HEK293 (cell line): ENCODE results near the gene AFP.

ENCODE experiments used
- SP2 ChIP-seq: fragments of 450-650 bp; formaldehyde crosslinking; IDR thresholded peaks from 2 replicates; pipeline ENCODE4 v1.5.1; 2016; ENCODE audit warnings: missing biosample characterization, missing genetic modification characterization
- TF ChIP-seq, protein P1 (sequence below): fragments of 450-650 bp; IDR thresholded peaks from 2 replicates; pipeline ENCODE4 v1.5.1; 2018; ENCODE audit warnings: missing biosample characterization, missing genetic modification characterization
- TF ChIP-seq, protein P2 (sequence below): fragments of 450-650 bp; formaldehyde crosslinking; IDR thresholded peaks from 2 replicates; pipeline ENCODE4 v1.5.1; 2016; ENCODE audit warnings: missing biosample characterization, missing genetic modification characterization

- TF ChIP-seq SP2 = no peak
- TF ChIP-seq, protein P1, sequence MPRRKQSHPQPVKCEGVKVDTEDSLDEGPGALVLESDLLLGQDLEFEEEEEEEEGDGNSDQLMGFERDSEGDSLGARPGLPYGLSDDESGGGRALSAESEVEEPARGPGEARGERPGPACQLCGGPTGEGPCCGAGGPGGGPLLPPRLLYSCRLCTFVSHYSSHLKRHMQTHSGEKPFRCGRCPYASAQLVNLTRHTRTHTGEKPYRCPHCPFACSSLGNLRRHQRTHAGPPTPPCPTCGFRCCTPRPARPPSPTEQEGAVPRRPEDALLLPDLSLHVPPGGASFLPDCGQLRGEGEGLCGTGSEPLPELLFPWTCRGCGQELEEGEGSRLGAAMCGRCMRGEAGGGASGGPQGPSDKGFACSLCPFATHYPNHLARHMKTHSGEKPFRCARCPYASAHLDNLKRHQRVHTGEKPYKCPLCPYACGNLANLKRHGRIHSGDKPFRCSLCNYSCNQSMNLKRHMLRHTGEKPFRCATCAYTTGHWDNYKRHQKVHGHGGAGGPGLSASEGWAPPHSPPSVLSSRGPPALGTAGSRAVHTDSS (tag by site-specific recombination) = no peak
- TF ChIP-seq, protein P2, sequence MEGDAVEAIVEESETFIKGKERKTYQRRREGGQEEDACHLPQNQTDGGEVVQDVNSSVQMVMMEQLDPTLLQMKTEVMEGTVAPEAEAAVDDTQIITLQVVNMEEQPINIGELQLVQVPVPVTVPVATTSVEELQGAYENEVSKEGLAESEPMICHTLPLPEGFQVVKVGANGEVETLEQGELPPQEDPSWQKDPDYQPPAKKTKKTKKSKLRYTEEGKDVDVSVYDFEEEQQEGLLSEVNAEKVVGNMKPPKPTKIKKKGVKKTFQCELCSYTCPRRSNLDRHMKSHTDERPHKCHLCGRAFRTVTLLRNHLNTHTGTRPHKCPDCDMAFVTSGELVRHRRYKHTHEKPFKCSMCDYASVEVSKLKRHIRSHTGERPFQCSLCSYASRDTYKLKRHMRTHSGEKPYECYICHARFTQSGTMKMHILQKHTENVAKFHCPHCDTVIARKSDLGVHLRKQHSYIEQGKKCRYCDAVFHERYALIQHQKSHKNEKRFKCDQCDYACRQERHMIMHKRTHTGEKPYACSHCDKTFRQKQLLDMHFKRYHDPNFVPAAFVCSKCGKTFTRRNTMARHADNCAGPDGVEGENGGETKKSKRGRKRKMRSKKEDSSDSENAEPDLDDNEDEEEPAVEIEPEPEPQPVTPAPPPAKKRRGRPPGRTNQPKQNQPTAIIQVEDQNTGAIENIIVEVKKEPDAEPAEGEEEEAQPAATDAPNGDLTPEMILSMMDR (tag by site-specific recombination) = no peak
These were observed 47.1 kb upstream of the AFP start for GRCh38 chr4:73388887-73389286.
